ENCODE measurements around the gene SPTLC2. TPM values are rescaled to one million over a fixed set of nuclear protein-coding genes. Genes with fewer than 3 reads are reported as not detected.

SPTLC2 gene
- total RNA-seq, 1 experiment from 2014 or later, result 45.9 TPM

DNA sequence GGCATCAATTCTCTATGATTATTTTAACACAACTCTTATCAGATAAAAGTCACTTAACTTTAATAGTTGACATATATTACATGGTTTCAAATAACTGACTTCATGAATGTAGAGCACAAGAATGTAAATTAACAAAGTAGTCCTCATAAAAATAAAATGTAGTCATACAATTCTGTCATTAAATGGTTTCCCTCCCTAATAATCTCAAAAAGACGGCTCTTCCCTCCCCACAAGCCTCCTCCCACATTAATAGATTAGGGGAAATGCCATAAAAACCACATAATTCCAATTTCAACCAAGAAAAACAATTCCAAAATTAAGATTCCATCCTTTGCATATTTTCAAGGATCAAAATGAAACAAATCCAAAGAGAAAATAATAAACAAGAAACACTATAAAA, 36.7 kb downstream of the SPTLC2 start:
- Mint-ChIP-seq H3K9me3 (ENCODE audit: low read depth, unreplicated experiment) (no peaks in the 10 kb centered on the region), H3K27me3 (ENCODE audit: unreplicated experiment) (no peaks in the 10 kb centered on the region), H3K4me1 (ENCODE audit: low read depth, unreplicated experiment) (no peaks in the 10 kb centered on the region), H3K27ac (ENCODE audit: unreplicated experiment) (no peak overlapping the region), H3K36me3 (ENCODE audit: insufficient read depth, unreplicated experiment) (peaks cover 5% of the 10 kb centered on the region), H3K4me3 (ENCODE audit: low read depth, unreplicated experiment) (no peak overlapping the region)
- TF ChIP-seq, protein P1, sequence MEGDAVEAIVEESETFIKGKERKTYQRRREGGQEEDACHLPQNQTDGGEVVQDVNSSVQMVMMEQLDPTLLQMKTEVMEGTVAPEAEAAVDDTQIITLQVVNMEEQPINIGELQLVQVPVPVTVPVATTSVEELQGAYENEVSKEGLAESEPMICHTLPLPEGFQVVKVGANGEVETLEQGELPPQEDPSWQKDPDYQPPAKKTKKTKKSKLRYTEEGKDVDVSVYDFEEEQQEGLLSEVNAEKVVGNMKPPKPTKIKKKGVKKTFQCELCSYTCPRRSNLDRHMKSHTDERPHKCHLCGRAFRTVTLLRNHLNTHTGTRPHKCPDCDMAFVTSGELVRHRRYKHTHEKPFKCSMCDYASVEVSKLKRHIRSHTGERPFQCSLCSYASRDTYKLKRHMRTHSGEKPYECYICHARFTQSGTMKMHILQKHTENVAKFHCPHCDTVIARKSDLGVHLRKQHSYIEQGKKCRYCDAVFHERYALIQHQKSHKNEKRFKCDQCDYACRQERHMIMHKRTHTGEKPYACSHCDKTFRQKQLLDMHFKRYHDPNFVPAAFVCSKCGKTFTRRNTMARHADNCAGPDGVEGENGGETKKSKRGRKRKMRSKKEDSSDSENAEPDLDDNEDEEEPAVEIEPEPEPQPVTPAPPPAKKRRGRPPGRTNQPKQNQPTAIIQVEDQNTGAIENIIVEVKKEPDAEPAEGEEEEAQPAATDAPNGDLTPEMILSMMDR (IDR thresholded peaks at IDR 0.05; ENCODE audit: unreplicated experiment), result no peak
- no TSS peak for BruUV-seq (replicated peaks)
- intact Hi-C loops (cut with micrococcal nuclease; ENCODE audit: unreplicated experiment), result no loop called here
- DNase-seq, result no peak
- CTCF ChIA-PET, result no interaction called here

DNA sequence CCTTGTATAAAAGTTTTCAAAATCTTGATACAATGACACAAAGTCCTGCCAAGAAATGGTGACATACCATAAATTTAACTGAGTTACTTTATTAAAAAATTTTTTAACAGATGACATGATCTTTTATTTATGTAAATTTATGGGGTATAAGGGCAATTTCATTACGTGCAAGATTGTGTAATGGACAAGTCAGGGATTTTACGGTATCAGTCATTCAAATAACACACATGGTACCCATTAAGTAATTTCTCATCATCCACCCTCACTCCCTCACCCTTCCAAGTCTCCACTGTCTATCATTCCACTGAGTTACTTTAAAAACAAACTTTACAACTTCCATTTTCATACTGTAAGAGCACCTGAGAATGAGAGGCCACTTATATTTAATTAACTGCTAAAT, 37.4 kb downstream of the SPTLC2 start:
- TF ChIP-seq, protein P1 (IDR thresholded peaks at IDR 0.05; ENCODE audit: unreplicated experiment), result no peak

DNA sequence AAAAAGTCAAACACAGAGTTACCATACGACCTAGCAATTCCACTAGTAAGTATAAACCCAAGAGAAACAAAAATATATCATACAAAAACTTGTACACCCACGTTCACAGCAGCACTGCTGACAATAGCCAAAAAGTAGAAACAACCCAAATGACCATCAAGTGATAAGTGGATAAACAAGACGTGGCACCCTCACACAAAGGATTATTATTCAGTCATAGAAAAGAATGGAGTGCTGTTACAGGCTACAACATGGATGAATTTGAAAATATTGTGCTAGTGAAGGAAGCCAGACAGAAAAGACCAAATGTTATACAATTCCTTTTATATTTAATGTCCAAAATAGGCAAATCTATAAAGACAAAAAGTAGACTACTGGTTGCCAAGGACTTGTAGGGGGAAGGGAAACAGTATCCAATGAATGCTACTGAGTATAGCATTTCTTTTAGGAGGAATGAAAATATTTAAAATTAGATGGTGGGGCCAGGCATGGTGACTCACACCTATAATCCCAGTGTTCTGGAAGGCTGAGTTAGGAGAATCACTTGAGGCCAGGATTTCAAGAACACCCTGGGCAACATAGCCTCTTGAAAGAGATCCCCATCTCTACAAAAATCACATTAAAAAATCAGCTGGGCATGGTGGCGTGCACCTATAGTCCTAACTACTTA, 41.9 kb downstream of the SPTLC2 start:
- BruUV-seq (replicated peaks), result no TSS peak
- DNase-seq, result no peak
- CTCF ChIA-PET, result no interaction called here
- TF ChIP-seq, protein P1 (IDR thresholded peaks at IDR 0.05; ENCODE audit: unreplicated experiment), result no peak
- Mint-ChIP-seq H3K4me3 (ENCODE audit: low read depth, unreplicated experiment) (no peak overlapping the region), H3K4me1 (ENCODE audit: low read depth, unreplicated experiment) (peaks cover 7% of the 10 kb centered on the region), H3K36me3 (ENCODE audit: insufficient read depth, unreplicated experiment) (peaks cover 5% of the 10 kb centered on the region), H3K27ac (ENCODE audit: unreplicated experiment) (no peak overlapping the region), H3K9me3 (ENCODE audit: low read depth, unreplicated experiment) (no peaks in the 10 kb centered on the region), H3K27me3 (ENCODE audit: unreplicated experiment) (no peaks in the 10 kb centered on the region)
- intact Hi-C loops (cut with micrococcal nuclease; ENCODE audit: unreplicated experiment), result no loop called here

More for the DNA sequence above, 37.4 kb downstream of the SPTLC2 start:
- H3K36me3 Mint-ChIP-seq (ENCODE audit: insufficient read depth, unreplicated experiment), result peaks cover 5% of the 10 kb centered on the region
- H3K4me3 Mint-ChIP-seq (ENCODE audit: low read depth, unreplicated experiment), result no peak overlapping the region
- H3K4me1 Mint-ChIP-seq (ENCODE audit: low read depth, unreplicated experiment), result no peaks in the 10 kb centered on the region
- no peaks in the 10 kb centered on the region for H3K27me3 Mint-ChIP-seq (ENCODE audit: unreplicated experiment)
- no peak for DNase-seq
- no peak overlapping the region for H3K27ac Mint-ChIP-seq (ENCODE audit: unreplicated experiment)
- no peaks in the 10 kb centered on the region for H3K9me3 Mint-ChIP-seq (ENCODE audit: low read depth, unreplicated experiment)
- intact Hi-C loops (cut with micrococcal nuclease; ENCODE audit: unreplicated experiment), result no loop called here
- BruUV-seq (replicated peaks), result no TSS peak
- CTCF ChIA-PET, result no interaction called here

DNA sequence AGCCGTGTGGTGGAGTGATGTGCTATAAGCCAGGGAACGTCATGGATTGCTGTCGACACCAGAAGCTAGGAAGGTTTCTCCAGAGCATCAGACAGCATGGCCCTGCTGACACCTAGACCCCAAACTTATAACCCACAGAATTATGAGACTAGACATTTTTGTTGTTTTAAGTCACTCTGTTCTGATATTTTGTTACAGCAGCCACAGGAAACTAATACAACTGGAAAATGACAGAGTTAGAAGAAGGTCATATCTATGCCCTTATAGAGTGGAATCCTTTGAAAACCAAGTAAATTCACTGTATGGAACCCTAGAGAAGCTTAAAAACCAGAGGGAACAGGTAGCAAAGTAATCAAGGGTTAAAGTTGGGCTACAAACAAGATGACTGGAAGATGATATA, 42.5 kb downstream of the SPTLC2 start:
- peaks cover 7% of the 10 kb centered on the region for H3K4me1 Mint-ChIP-seq (ENCODE audit: low read depth, unreplicated experiment)
- H3K27ac Mint-ChIP-seq (ENCODE audit: unreplicated experiment), result no peak overlapping the region
- no peaks in the 10 kb centered on the region for H3K27me3 Mint-ChIP-seq (ENCODE audit: unreplicated experiment)
- TF ChIP-seq, protein P1 (IDR thresholded peaks at IDR 0.05; ENCODE audit: unreplicated experiment), result no peak
- CTCF ChIA-PET, result no interaction called here
- peaks cover 5% of the 10 kb centered on the region for H3K36me3 Mint-ChIP-seq (ENCODE audit: insufficient read depth, unreplicated experiment)
- intact Hi-C loops (cut with micrococcal nuclease; ENCODE audit: unreplicated experiment), result no loop called here
- no TSS peak for BruUV-seq (replicated peaks)
- no peak for DNase-seq
- no peak overlapping the region for H3K4me3 Mint-ChIP-seq (ENCODE audit: low read depth, unreplicated experiment)
- H3K9me3 Mint-ChIP-seq (ENCODE audit: low read depth, unreplicated experiment), result no peaks in the 10 kb centered on the region
